SKM-1 (cell line): ENCODE data around the gene NEUROG2.
"Not testable (repeated sequence)": the region's sequence is repeated elsewhere in the genome, so short reads cannot be mapped to it uniquely, and the experiment has no call there.

ENCODE experiments used
- DNase-seq: peaks from one replicate; lab custom pipeline; 2025; ENCODE audit not compliant: unreplicated experiment; lab: John Stamatoyannopoulos, UW

NEUROG2 gene

GRCh38 chr4:112492321-112492720, 23.7 kb downstream of the NEUROG2 start:
- no peak for DNase-seq

- not testable (repeated sequence) for DNase-seq
Observed at GRCh38 chr4:112490808-112491207, 25.2 kb downstream of the NEUROG2 start.

- DNase-seq, result no peak
Observed at GRCh38 chr4:112485930-112486329, 30.1 kb downstream of the NEUROG2 start.

GRCh38 chr4:112473985-112474384, 42.0 kb downstream of the NEUROG2 start:
- DNase-seq, result no peak

GRCh38 chr4:112472318-112472717, 43.7 kb downstream of the NEUROG2 start:
- no peak for DNase-seq
